LNCaP clone FGC (cell line): ENCODE data around the gene TSHZ2.

ENCODE experiments used
- DNase-seq: peaks from one replicate; pipeline ENCODE4 v3.0.0-alpha.2; 2011; ENCODE audit warnings: low read depth
- H3K4me3 ChIP-seq: 2 replicates; pipeline ENCODE4 v1.5.1; 2011; ENCODE audit warnings: mild to moderate bottlenecking, low read depth, low read length, control low read depth
- TF ChIP-seq, protein P1 (sequence below): IDR thresholded peaks from 2 replicates; pipeline ENCODE4 v1.5.1; 2012; ENCODE audit warnings: mild to moderate bottlenecking; ENCODE audit not compliant: control insufficient read depth, insufficient read depth; ENCODE audit errors: extremely low read depth

TSHZ2 gene

DNA sequence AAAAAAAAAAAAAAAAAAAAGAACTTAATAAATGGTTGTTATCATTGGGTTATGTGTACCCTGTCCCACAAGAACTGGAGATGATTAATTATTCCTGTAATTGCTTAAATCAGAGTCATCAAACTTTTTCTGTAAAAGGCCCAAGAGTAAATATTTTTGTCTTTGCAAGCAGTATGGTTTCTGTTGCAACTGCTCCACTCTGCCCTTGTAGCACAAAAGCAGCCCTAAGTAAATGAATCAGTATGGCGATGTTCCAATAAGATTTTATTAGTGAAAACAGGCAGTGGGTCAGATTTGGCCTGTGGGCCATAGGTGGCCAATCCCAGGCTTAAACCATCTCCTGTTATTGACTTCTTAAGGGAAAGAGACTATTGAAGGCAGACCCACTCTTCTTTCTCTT, 252.7 kb downstream of the TSHZ2 start:
- no peak overlapping the region for H3K4me3 ChIP-seq
- TF ChIP-seq, protein P1, sequence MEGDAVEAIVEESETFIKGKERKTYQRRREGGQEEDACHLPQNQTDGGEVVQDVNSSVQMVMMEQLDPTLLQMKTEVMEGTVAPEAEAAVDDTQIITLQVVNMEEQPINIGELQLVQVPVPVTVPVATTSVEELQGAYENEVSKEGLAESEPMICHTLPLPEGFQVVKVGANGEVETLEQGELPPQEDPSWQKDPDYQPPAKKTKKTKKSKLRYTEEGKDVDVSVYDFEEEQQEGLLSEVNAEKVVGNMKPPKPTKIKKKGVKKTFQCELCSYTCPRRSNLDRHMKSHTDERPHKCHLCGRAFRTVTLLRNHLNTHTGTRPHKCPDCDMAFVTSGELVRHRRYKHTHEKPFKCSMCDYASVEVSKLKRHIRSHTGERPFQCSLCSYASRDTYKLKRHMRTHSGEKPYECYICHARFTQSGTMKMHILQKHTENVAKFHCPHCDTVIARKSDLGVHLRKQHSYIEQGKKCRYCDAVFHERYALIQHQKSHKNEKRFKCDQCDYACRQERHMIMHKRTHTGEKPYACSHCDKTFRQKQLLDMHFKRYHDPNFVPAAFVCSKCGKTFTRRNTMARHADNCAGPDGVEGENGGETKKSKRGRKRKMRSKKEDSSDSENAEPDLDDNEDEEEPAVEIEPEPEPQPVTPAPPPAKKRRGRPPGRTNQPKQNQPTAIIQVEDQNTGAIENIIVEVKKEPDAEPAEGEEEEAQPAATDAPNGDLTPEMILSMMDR: no peak
- no peak for DNase-seq

DNA sequence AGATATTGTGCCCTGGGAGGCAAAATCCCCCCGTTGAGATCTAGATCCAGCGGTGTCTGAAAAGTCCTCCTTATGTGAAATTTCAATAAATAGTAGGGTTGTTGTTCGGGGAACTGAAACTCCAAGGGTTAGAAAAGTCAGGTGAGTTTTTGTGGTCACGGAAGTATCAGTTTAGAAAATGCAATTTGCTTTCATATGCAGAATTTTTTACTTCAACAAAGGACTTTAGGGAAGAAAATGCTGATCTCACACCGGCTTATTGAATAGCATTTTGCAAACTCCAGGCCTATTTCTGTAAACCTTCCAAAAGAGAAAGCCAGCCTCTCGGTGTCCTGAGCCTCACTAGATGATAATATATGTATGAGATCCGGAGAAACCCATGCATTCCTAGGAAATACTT, 254.7 kb downstream of the TSHZ2 start:
- DNase-seq: no peak
- TF ChIP-seq, protein P1: no peak
- H3K4me3 ChIP-seq: no peak overlapping the region

GRCh38 chr20:53227523-53227922, 255.4 kb downstream of the TSHZ2 start:
- H3K4me3 ChIP-seq: no peak overlapping the region
- no peak for DNase-seq
- TF ChIP-seq, protein P1: no peak

DNA sequence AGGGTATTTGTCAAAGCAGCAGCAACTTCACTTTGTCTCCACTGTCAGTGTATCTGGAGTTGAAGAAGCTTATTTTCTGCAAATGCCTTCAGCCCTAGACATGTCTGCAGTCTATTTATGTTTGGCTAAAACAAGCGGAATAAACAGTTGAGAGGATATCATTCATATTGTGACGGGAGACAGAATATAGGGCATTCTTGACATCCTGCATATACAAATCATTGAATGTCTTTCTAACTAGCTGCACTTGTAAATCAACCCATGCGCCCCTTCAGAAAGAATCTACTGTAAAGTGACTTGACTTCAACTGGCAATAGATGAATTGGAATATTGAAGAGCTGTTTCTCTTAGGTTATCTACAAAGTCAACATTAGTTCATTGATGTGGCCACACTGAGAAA, 258.9 kb downstream of the TSHZ2 start:
- TF ChIP-seq, protein P1: no peak
- no peak for DNase-seq
- no peak overlapping the region for H3K4me3 ChIP-seq

- TF ChIP-seq, protein P1: no peak
- DNase-seq: no peak
- H3K4me3 ChIP-seq: no peak overlapping the region
These were observed 265.3 kb downstream of the TSHZ2 start for GRCh38 chr20:53237461-53237860.

- no peak for DNase-seq
- TF ChIP-seq, protein P1: no peak
- no peak overlapping the region for H3K4me3 ChIP-seq
These were observed 266.0 kb downstream of the TSHZ2 start for GRCh38 chr20:53238121-53238660.

- no peak overlapping the region for H3K4me3 ChIP-seq
- TF ChIP-seq, protein P1: no peak
- DNase-seq: no peak
These were observed 271.0 kb downstream of the TSHZ2 start for GRCh38 chr20:53243152-53243551.
